NT2/D1 (cell line): ENCODE results near the gene MYO5A.
"Not testable (repeated sequence)": the region's sequence is repeated elsewhere in the genome, so short reads cannot be mapped to it uniquely, and the experiment has no call there.

ENCODE experiments used
- DNase-seq: peaks from one replicate; pipeline ENCODE4 v3.0.0-alpha.2; 2011; ENCODE audit warnings: low read depth, low spot score
- H3K27me3 ChIP-seq: 2 replicates; pipeline ENCODE4 v1.6.0; 2011; ENCODE audit warnings: mild to moderate bottlenecking; ENCODE audit not compliant: insufficient read length, insufficient read depth
- H3K36me3 ChIP-seq: 2 replicates; pipeline ENCODE4 v1.6.1; 2011; ENCODE audit warnings: mild to moderate bottlenecking, low read length, mixed read lengths; ENCODE audit not compliant: insufficient read depth, insufficient read length
- H3K4me1 ChIP-seq: 2 replicates; pipeline ENCODE4 v1.5.1; 2011; ENCODE audit not compliant: insufficient read depth, insufficient read length
- H3K4me3 ChIP-seq: 2 replicates; pipeline ENCODE4 v1.5.1; 2011; ENCODE audit warnings: low read depth; ENCODE audit not compliant: insufficient read length
- H3K9ac ChIP-seq: 2 replicates; pipeline ENCODE4 v1.6.0; 2011; ENCODE audit warnings: low read depth; ENCODE audit not compliant: insufficient read length
- H3K9me3 ChIP-seq: 2 replicates; pipeline ENCODE4 v1.5.1; 2011; ENCODE audit warnings: mild to moderate bottlenecking, low read length; ENCODE audit not compliant: insufficient read depth
- SUZ12 ChIP-seq: IDR thresholded peaks from 2 replicates; pipeline ENCODE4 v1.6.1; 2011; ENCODE audit not compliant: insufficient read length, insufficient read depth; ENCODE audit errors: extremely low read depth
- YY1 ChIP-seq: IDR thresholded peaks from 2 replicates; pipeline ENCODE4 v1.6.1; 2011; ENCODE audit not compliant: insufficient read length, insufficient read depth
- ZNF274 ChIP-seq: IDR thresholded peaks from 2 replicates; pipeline ENCODE4 v1.6.1; 2011; ENCODE audit warnings: mild to moderate bottlenecking, low read depth, low read length

The MYO5A gene

GRCh38 chr15:52445954-52446353, 82.7 kb downstream of the MYO5A start:
- H3K4me3 ChIP-seq, result no peak overlapping the region
- TF ChIP-seq ZNF274 (no peak), SUZ12 (no peak), YY1 (no peak)
- no peaks in the 10 kb centered on the region for H3K4me1 ChIP-seq
- no peaks in the 10 kb centered on the region for H3K27me3 ChIP-seq
- no peaks in the 10 kb centered on the region for H3K36me3 ChIP-seq
- H3K9me3 ChIP-seq, result peaks cover 44% of the 10 kb centered on the region
- no peak overlapping the region for H3K9ac ChIP-seq
- DNase-seq, result no peak

- no peak for DNase-seq
- Histone ChIP-seq H3K4me1 (no peaks in the 10 kb centered on the region), H3K36me3 (no peaks in the 10 kb centered on the region), H3K4me3 (no peak overlapping the region), H3K9ac (no peak overlapping the region), H3K27me3 (no peaks in the 10 kb centered on the region), H3K9me3 (peaks cover 44% of the 10 kb centered on the region)
- no peak for TF ChIP-seq SUZ12
- TF ChIP-seq YY1, result no peak
- TF ChIP-seq ZNF274, result no peak
These were observed 83.1 kb downstream of the MYO5A start for GRCh38 chr15:52445553-52445952.

GRCh38 chr15:52443205-52443604, 85.5 kb downstream of the MYO5A start:
- H3K9ac ChIP-seq, H3K4me1 ChIP-seq, H3K36me3 ChIP-seq, H3K4me3 ChIP-seq, DNase-seq, H3K27me3 ChIP-seq: not testable (repeated sequence)
- peaks cover 44% of the 10 kb centered on the region for H3K9me3 ChIP-seq

GRCh38 chr15:52441841-52442240, 86.8 kb downstream of the MYO5A start:
- no peak overlapping the region for H3K9ac ChIP-seq
- H3K9me3 ChIP-seq, result peaks cover 31% of the 10 kb centered on the region
- no peaks in the 10 kb centered on the region for H3K4me1 ChIP-seq
- DNase-seq, result no peak
- TF ChIP-seq SUZ12, result no peak
- TF ChIP-seq YY1, result no peak
- TF ChIP-seq ZNF274, result no peak
- H3K4me3 ChIP-seq, result no peak overlapping the region
- H3K36me3 ChIP-seq, result no peaks in the 10 kb centered on the region
- H3K27me3 ChIP-seq, result no peaks in the 10 kb centered on the region

- DNase-seq, result no peak
- Histone ChIP-seq H3K27me3 (no peaks in the 10 kb centered on the region), H3K36me3 (no peaks in the 10 kb centered on the region), H3K9ac (no peak overlapping the region), H3K4me1 (no peaks in the 10 kb centered on the region), H3K9me3 (peaks cover 22% of the 10 kb centered on the region; the same call in 1 of the 2 replicates), H3K4me3 (no peak overlapping the region)
- no peak for TF ChIP-seq YY1
- no peak for TF ChIP-seq SUZ12
- no peak for TF ChIP-seq ZNF274
These were observed 87.7 kb downstream of the MYO5A start for GRCh38 chr15:52440946-52441345.

- H3K9ac ChIP-seq, result no peak overlapping the region
- no peaks in the 10 kb centered on the region for H3K4me1 ChIP-seq
- no peak for TF ChIP-seq YY1
- TF ChIP-seq SUZ12, result no peak
- TF ChIP-seq ZNF274, result no peak
- H3K9me3 ChIP-seq, result peaks cover 16% of the 10 kb centered on the region; the same call in 1 of the 2 replicates
- no peak overlapping the region for H3K4me3 ChIP-seq
- H3K27me3 ChIP-seq, result no peaks in the 10 kb centered on the region
- no peaks in the 10 kb centered on the region for H3K36me3 ChIP-seq
- DNase-seq, result no peak
These were observed 88.3 kb downstream of the MYO5A start for GRCh38 chr15:52440414-52440813.

GRCh38 chr15:52439470-52439869, 89.2 kb downstream of the MYO5A start:
- TF ChIP-seq SUZ12 (no peak), YY1 (no peak), ZNF274 (no peak)
- Histone ChIP-seq H3K4me3 (no peak overlapping the region), H3K27me3 (no peaks in the 10 kb centered on the region), H3K9me3 (peaks cover 7% of the 10 kb centered on the region; the same call in 1 of the 2 replicates), H3K36me3 (no peaks in the 10 kb centered on the region), H3K9ac (no peak overlapping the region), H3K4me1 (no peaks in the 10 kb centered on the region)
- no peak for DNase-seq

GRCh38 chr15:52439042-52439441, 89.6 kb downstream of the MYO5A start:
- not testable (repeated sequence) for H3K36me3 ChIP-seq, H3K9me3 ChIP-seq, DNase-seq, H3K4me3 ChIP-seq, H3K4me1 ChIP-seq, H3K27me3 ChIP-seq, H3K9ac ChIP-seq
